Liver (tissue), 3 donors: Measurements from ENCODE around the gene CHRM2.

Experiments used
- ATF3 ChIP-seq: IDR thresholded peaks from 2 replicates; pipeline ENCODE4 v1.6.1; 2016; ENCODE audit warnings: antibody characterized with exemption
- CTCF ChIP-seq: fragments of 150-350 bp; IDR thresholded peaks from 2 replicates; pipeline ENCODE4 v1.5.1; 2017; ENCODE audit warnings: improper control_type of control experiment, low read depth, low read length; ENCODE audit not compliant: missing input control
- EGR1 ChIP-seq, 2 donors: IDR thresholded peaks; 2 replicates each; pipeline ENCODE4 v1.6.1; 2016 to 2018; ENCODE audit warnings: antibody characterized with exemption in 2 of 2, low read depth in 2 of 2
- GABPA ChIP-seq, 2 donors: IDR thresholded peaks in 1 of 2; conservative IDR thresholded peaks in 1 of 2; 2 replicates each; pipeline ENCODE4 v1.6.1; 2016; ENCODE audit warnings: antibody characterized with exemption in 2 of 2, mild to moderate bottlenecking in 1 of 2, moderate library complexity in 1 of 2
- RAD21 ChIP-seq, 2 donors: IDR thresholded peaks; 2 replicates each; pipeline ENCODE4 v1.6.1; 2016; ENCODE audit warnings: antibody characterized with exemption in 2 of 2, mild to moderate bottlenecking in 2 of 2
- SP1 ChIP-seq: IDR thresholded peaks from 2 replicates; pipeline ENCODE4 v1.6.1; 2018; ENCODE audit warnings: antibody characterized with exemption, mild to moderate bottlenecking
- TAF1 ChIP-seq: conservative IDR thresholded peaks from 2 replicates; pipeline ENCODE4 v1.6.1; 2016; ENCODE audit warnings: antibody characterized with exemption, mild to moderate bottlenecking
- YY1 ChIP-seq: IDR thresholded peaks from 2 replicates; pipeline ENCODE4 v1.6.1; 2016; ENCODE audit warnings: antibody characterized with exemption, mild to moderate bottlenecking
- ZBTB33 ChIP-seq: IDR thresholded peaks from 2 replicates; pipeline ENCODE4 v1.6.1; 2016; ENCODE audit warnings: antibody characterized with exemption
- donor health status: healthy.
- donor health status: healthy.

- no peak for TF ChIP-seq ZBTB33
- TF ChIP-seq CTCF = no peak
- no peak for TF ChIP-seq RAD21 (IDR thresholded peaks at IDR 0.05)
- no peak for TF ChIP-seq TAF1
- no peak for TF ChIP-seq GABPA (IDR thresholded peaks at IDR 0.05 in 1 of 2, conservative IDR thresholded peaks at IDR 0.05 in 1 of 2)
- TF ChIP-seq SP1 = no peak
- TF ChIP-seq EGR1 (IDR thresholded peaks at IDR 0.05; ENCODE audit: low read depth in 2 of 2) = no peak
- TF ChIP-seq ATF3 = no peak
- no peak for TF ChIP-seq YY1
Observed at GRCh38 chr7:136897676-136898075, 29.2 kb downstream of the CHRM2 start.
